GM20431 (cell line): Measurements from ENCODE around the gene C11orf98.

Experiments
- in situ Hi-C: fragments of 300-500 bp; cut with MseI, MboI; formaldehyde crosslinking; loops from one replicate; pipeline ENCODE4 v1.15.0; 2020; ENCODE audit warnings: low sequenced_read_pairs; ENCODE audit not compliant: unreplicated experiment

Gene C11orf98

DNA sequence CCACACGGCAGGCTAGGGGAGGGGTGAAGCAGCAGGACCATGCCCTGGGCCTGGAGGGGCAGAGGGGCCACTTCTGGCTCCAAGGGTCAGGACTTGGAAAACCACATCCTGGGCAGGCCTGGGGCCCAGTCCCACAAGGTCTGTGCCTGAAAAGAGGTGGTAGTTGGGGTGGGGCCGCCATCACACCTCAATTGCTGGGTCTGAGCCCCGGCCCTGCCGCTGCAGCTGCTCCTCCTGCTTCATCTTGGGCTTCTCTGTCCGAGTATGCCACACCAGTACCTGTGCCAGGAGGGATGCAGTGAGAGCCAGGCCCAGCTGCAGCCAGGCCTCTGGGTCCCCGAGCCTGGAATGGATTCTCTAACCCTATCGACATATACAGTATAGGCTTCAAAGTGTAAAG, 49.5 kb downstream of the C11orf98 start:
- in situ Hi-C loops, result no loop called here

- in situ Hi-C loops, result no loop called here
These were observed 50.7 kb downstream of the C11orf98 start for GRCh38 chr11:62614275-62614674.

- in situ Hi-C loops, result no loop called here
These were observed 51.7 kb downstream of the C11orf98 start for GRCh38 chr11:62613291-62613778.
